CD14-positive monocyte (primary cell): ENCODE data around the gene SGCD. TPM values are rescaled to one million over a fixed set of nuclear protein-coding genes. Genes with fewer than 3 reads are reported as not detected.

ENCODE experiments used
- DNase-seq, 3 donors: peaks; one replicate each; pipeline ENCODE4 v3.0.0-alpha.2; 2011 to 2022
- H2AFZ ChIP-seq: 2 replicates; pipeline ENCODE4 v1.6.0; 2012; ENCODE audit warnings: mild to moderate bottlenecking, low read depth, low read length, inconsistent platforms; ENCODE audit not compliant: insufficient read depth, poor library complexity, severe bottlenecking
- H3K27ac ChIP-seq, 2 donors: 1 replicate in 1 of 2; 2 replicates in 1 of 2; pipeline ENCODE4 v1.5.1; 2012 to 2013; ENCODE audit warnings: low read length in 2 of 2, control low read depth in 1 of 2, inconsistent platforms in 1 of 2, low read depth in 1 of 2, mild to moderate bottlenecking in 1 of 2
- H3K27me3 ChIP-seq, 2 donors: one replicate each; pipeline versions ENCODE4 v1.6.0 to v1.6.1; 2011 to 2013; ENCODE audit warnings: low read length in 2 of 2; ENCODE audit not compliant: control insufficient read depth in 2 of 2, insufficient read depth in 2 of 2
- H3K36me3 ChIP-seq, 2 donors: replicated peaks in 1 of 2; 1 replicate in 1 of 2; 2 replicates in 1 of 2; pipeline versions ENCODE4 v1.5.1 to v1.6.1; 2012 to 2013; ENCODE audit warnings: low read length in 2 of 2, control low read depth in 1 of 2, inconsistent platforms in 1 of 2, mild to moderate bottlenecking in 1 of 2; ENCODE audit not compliant: insufficient read depth in 2 of 2, control insufficient read depth in 1 of 2
- H3K4me1 ChIP-seq, 2 donors: 1 replicate in 1 of 2; 2 replicates in 1 of 2; pipeline versions ENCODE4 v1.5.1 to v1.6.1; 2012 to 2013; ENCODE audit warnings: low read length in 2 of 2, control low read depth in 1 of 2, inconsistent platforms in 1 of 2, mild to moderate bottlenecking in 1 of 2, moderate library complexity in 1 of 2; ENCODE audit not compliant: insufficient read depth in 2 of 2, control insufficient read depth in 1 of 2
- H3K4me2 ChIP-seq: replicated peaks from 2 replicates; pipeline ENCODE3; 2012; ENCODE audit warnings: low read length, moderate library complexity, mild to moderate bottlenecking; ENCODE audit not compliant: poor library complexity, severe bottlenecking; ENCODE audit errors: extremely low read depth
- H3K4me3 ChIP-seq, 3 experiments: fragments of 200-600 bp in 1 of 3; sonication (generic) in 1 of 3; replicated peaks in 1 of 3; 1 replicate in 2 of 3; 2 replicates in 1 of 3; pipeline ENCODE4 v1.5.1; 2011 to 2013; ENCODE audit warnings: low read length in 3 of 3, mild to moderate bottlenecking in 3 of 3, control low read depth in 2 of 3, low read depth in 2 of 3, inconsistent platforms in 1 of 3, moderate library complexity in 1 of 3
- H3K79me2 ChIP-seq: 2 replicates; pipeline ENCODE4 v1.6.0; 2012; ENCODE audit warnings: mild to moderate bottlenecking, control low read depth, inconsistent platforms, low read length, moderate library complexity; ENCODE audit not compliant: insufficient read depth
- H3K9ac ChIP-seq: 2 replicates; pipeline ENCODE4 v1.6.0; 2017; ENCODE audit warnings: low read length, mild to moderate bottlenecking; ENCODE audit not compliant: insufficient read depth, poor library complexity, severe bottlenecking
- H3K9me3 ChIP-seq, 2 donors: replicated peaks in 1 of 2; 1 replicate in 1 of 2; 2 replicates in 1 of 2; pipeline versions ENCODE4 v1.5.1 to v1.6.1; 2012 to 2013; ENCODE audit warnings: low read length in 2 of 2, control low read depth in 1 of 2; ENCODE audit not compliant: control insufficient read depth in 1 of 2, insufficient read depth in 1 of 2
- H4K20me1 ChIP-seq: 2 replicates; pipeline ENCODE4 v1.6.0; 2012; ENCODE audit warnings: mild to moderate bottlenecking, low read length, control low read depth, moderate library complexity; ENCODE audit not compliant: insufficient read depth
- H3K27ac Mint-ChIP-seq, 7 donors: one replicate each; pipeline ENCODE4 v1.8.0; 2020; ENCODE audit warnings: mild to moderate bottlenecking in 7 of 7, mixed read lengths in 7 of 7, moderate library complexity in 6 of 7, inconsistent platforms in 2 of 7
- H3K27me3 Mint-ChIP-seq, 3 donors: one replicate each; pipeline ENCODE4 v1.8.0; 2021 to 2022; ENCODE audit warnings: low read depth in 3 of 3, mild to moderate bottlenecking in 3 of 3, mixed read lengths in 3 of 3, moderate library complexity in 3 of 3, inconsistent platforms in 1 of 3
- H3K36me3 Mint-ChIP-seq, 2 donors: one replicate each; pipeline ENCODE4 v1.8.0; 2020; ENCODE audit warnings: mixed read lengths in 2 of 2, inconsistent platforms in 1 of 2, mild to moderate bottlenecking in 1 of 2
- H3K4me1 Mint-ChIP-seq: one replicate; pipeline ENCODE4 v1.8.0; 2020; ENCODE audit warnings: mild to moderate bottlenecking, mixed read lengths
- H3K4me3 Mint-ChIP-seq, 2 donors: one replicate each; pipeline ENCODE4 v1.8.0; 2020; ENCODE audit warnings: mild to moderate bottlenecking in 2 of 2, mixed read lengths in 2 of 2, moderate library complexity in 1 of 2
- H3K9me3 Mint-ChIP-seq, 7 donors: one replicate each; pipeline ENCODE4 v1.8.0; 2020 to 2022; ENCODE audit warnings: mixed read lengths in 7 of 7, mild to moderate bottlenecking in 6 of 7, moderate library complexity in 6 of 7, inconsistent platforms in 2 of 7
- CTCF ChIP-seq: fragments of 200-600 bp; IDR thresholded peaks from one replicate; pipeline ENCODE4 v1.8.0; 2022; ENCODE audit warnings: antibody characterized with exemption, mild to moderate bottlenecking
- WGBS: methylation state at CpG from one replicate; pipeline ENCODE4 v1.1.5; 2013; ENCODE audit warnings: missing lambda C conversion rate; ENCODE audit not compliant: insufficient coverage; 5-methylcytosine and 5-hydroxymethylcytosine counted together
- intact Hi-C, 2 donors: fragments of 100-400 bp; cut with micrococcal nuclease; formaldehyde crosslinking; loops; one replicate each; pipeline versions ENCODE4 v1.15.0 to v1.15.1; 2023
- polyA plus RNA-seq, 3 donors: library from polyadenylated mRNA; depleted of rRNA in 1 of 3; unstranded in 2 of 3; stranded (reverse) in 1 of 3; fragments of 300-500 nt in 2 of 3; fragments of >200 nt in 1 of 3; fragmentation: Illumina TruSeq in 2 of 3; gene quantifications; 1 replicate in 2 of 3; 2 replicates in 1 of 3; pipeline ENCODE4 v1.2.3, GENCODE V29; 2012 to 2021

Gene SGCD
- polyA plus RNA-seq, 3 donors, result not detected

- H3K4me1 ChIP-seq, result no peaks in the 10 kb centered on the region
- no peak overlapping the region for H3K4me3 Mint-ChIP-seq
- no peak overlapping the region for H3K27ac Mint-ChIP-seq
- no peak overlapping the region for H3K4me2 ChIP-seq
- peaks cover 0 to 16% (median 6%) of the 10 kb centered on the region in 7 donors for H3K9me3 Mint-ChIP-seq
- H3K9me3 ChIP-seq, result peaks cover 7 to 13% of the 10 kb centered on the region in 2 donors
- no peak overlapping the region for H3K9ac ChIP-seq
- no peak for TF ChIP-seq CTCF
- 100% methylated on average over 5 of the region's 8 CpGs for WGBS
- no peak for DNase-seq
- H3K4me3 ChIP-seq, result no peak overlapping the region
- H3K27me3 Mint-ChIP-seq, result no peaks in the 10 kb centered on the region
- intact Hi-C loops, result no loop called here
- H3K79me2 ChIP-seq, result no peaks in the 10 kb centered on the region
- H3K27me3 ChIP-seq, result no peaks in the 10 kb centered on the region
- H2AFZ ChIP-seq, result no peak overlapping the region
- no peaks in the 10 kb centered on the region for H3K4me1 Mint-ChIP-seq
- H3K27ac ChIP-seq, result no peak overlapping the region
- no peaks in the 10 kb centered on the region for H3K36me3 Mint-ChIP-seq
- H4K20me1 ChIP-seq, result no peaks in the 10 kb centered on the region
- H3K36me3 ChIP-seq, result no peaks in the 10 kb centered on the region
Measured at GRCh38 chr5:156618601-156619000, 291.6 kb downstream of the SGCD start.

- no peak overlapping the region for H3K4me3 Mint-ChIP-seq
- TF ChIP-seq CTCF, result no peak
- Histone ChIP-seq H2AFZ (no peak overlapping the region), H3K27ac (no peak overlapping the region), H4K20me1 (no peaks in the 10 kb centered on the region), H3K4me1 (no peaks in the 10 kb centered on the region), H3K9ac (no peak overlapping the region), H3K79me2 (no peaks in the 10 kb centered on the region), H3K4me3 (no peak overlapping the region), H3K27me3 (no peaks in the 10 kb centered on the region), H3K36me3 (no peaks in the 10 kb centered on the region), H3K9me3 (peaks cover 2 to 9% of the 10 kb centered on the region in 2 donors), H3K4me2 (no peak overlapping the region)
- no peak for DNase-seq
- peaks cover 0 to 11% (median 7%) of the 10 kb centered on the region in 7 donors for H3K9me3 Mint-ChIP-seq
- H3K27me3 Mint-ChIP-seq, result no peaks in the 10 kb centered on the region
- intact Hi-C loops, result no loop called here
- H3K4me1 Mint-ChIP-seq, result no peaks in the 10 kb centered on the region
- no peak overlapping the region for H3K27ac Mint-ChIP-seq
- H3K36me3 Mint-ChIP-seq, result no peaks in the 10 kb centered on the region
- WGBS, result no CpG with 5 or more reads among the region's 1 CpG
Measured at GRCh38 chr5:156621719-156622118, 294.8 kb downstream of the SGCD start.
